GM03348 (cell line): ENCODE data around the gene PAEP.

ENCODE experiments used
- DNase-seq: peaks from one replicate; pipeline ENCODE4 v3.0.0; 2012; ENCODE audit warnings: low spot score

The PAEP gene

GRCh38 chr9:135615666-135616618, 54.4 kb downstream of the PAEP start:
- no peak for DNase-seq
